ENCODE results near the gene ANKRD34A. TPM values are rescaled to one million over a fixed set of nuclear protein-coding genes. Genes with fewer than 3 reads are reported as not detected.

Gene ANKRD34A
- total and polyA plus RNA-seq, 2 of the 4 experiments (the other 2 are of a cell fraction): 0.90 to 1.9 TPM

GRCh38 chr1:145955436-145955835, 8.9 kb downstream of the ANKRD34A start:
- ATAC-seq (ENCODE audit: low read depth) (no peak), DNase-seq (no peak)
- Histone ChIP-seq H4K91ac (ENCODE audit: insufficient read depth, low read depth, low read length) (no peak overlapping the region), H3K27me3 (ENCODE audit: control insufficient read depth, insufficient read depth, low read length) (no peaks in the 10 kb centered on the region), H2BK5ac (ENCODE audit: low read depth, low read length, poor library complexity, severe bottlenecking) (no peak overlapping the region), H4K20me1 (ENCODE audit: insufficient read depth, low read length) (peaks cover 20% of the 10 kb centered on the region; the same call in 1 of the 2 replicates), H3K4ac (ENCODE audit: low read depth, low read length) (peak overlapping the region; percentile 32; the same call in 1 of the 2 replicates), H3K36me3 (ENCODE audit: control insufficient read depth, insufficient read depth, low read length) (peaks cover 6% of the 10 kb centered on the region), H2AK9ac (replicated peaks; ENCODE audit: low read depth, low read length, poor library complexity) (peak overlapping the region; percentile 7), H3K9ac (ENCODE audit: low read depth, low read length) (peak overlapping the region; percentile 10; the same call in 1 of the 2 replicates), H3K14ac (replicated peaks; ENCODE audit: low read depth, low read length) (peak overlapping the region; percentile 87), H2BK20ac (ENCODE audit: low read depth, low read length) (no peak overlapping the region), H3K18ac (ENCODE audit: low read depth, low read length) (no peak overlapping the region), H3K79me1 (ENCODE audit: low read depth in 1 of 2, low read length in 2 of 2) (peaks cover 25 to 66% of the 10 kb centered on the region in 2 experiments), H3K4me1 (ENCODE audit: control insufficient read depth, insufficient read depth, low read length) (peaks cover 2% of the 10 kb centered on the region), H3K4me2 (ENCODE audit: low read depth, low read length) (peak overlapping the region; percentile 80), H4K5ac (ENCODE audit: low read depth, low read length) (no peak overlapping the region), H2AK5ac (ENCODE audit: low read depth, low read length) (peak overlapping the region; percentile 29), H2BK15ac (ENCODE audit: low read depth, low read length) (no peak overlapping the region; the same call in 2 of the 3 replicates), H3K9me1 (ENCODE audit: insufficient read depth, low read length) (peaks cover 15% of the 10 kb centered on the region), H3K23ac (ENCODE audit: low read depth, low read length) (peak overlapping the region; percentile 76), H3K27ac (ENCODE audit: insufficient read depth, low read length) (no peak overlapping the region), H4K8ac (ENCODE audit: low read depth in 2 of 2, low read length in 2 of 2) (no peak overlapping the region), H3K9me3 (ENCODE audit: control insufficient read depth, insufficient read depth, low read length) (no peaks in the 10 kb centered on the region), H2AFZ (replicated peaks; ENCODE audit: low read length, poor library complexity) (no peak overlapping the region), H2BK120ac (ENCODE audit: low read depth, low read length) (no peak overlapping the region), H3K4me3 (ENCODE audit: insufficient read depth, low read depth, low read length) (no peak overlapping the region), H3K56ac (ENCODE audit: extremely low read depth, insufficient read depth, low read length) (no peak overlapping the region)
- BruUV-seq (replicated peaks): no TSS peak
- in situ Hi-C loops (cut with MboI; ENCODE audit: low sequenced_read_pairs) (no loop called here), dilution Hi-C loops (cut with HindIII; ENCODE audit: low sequenced_read_pairs, unreplicated experiment) (no loop called here), intact Hi-C loops (cut with micrococcal nuclease) (loop anchor here (5.0 to 10.0 kb wide), 2 partner anchors 61 to 98 kb away; partner anchors contain the start of gene PIAS3)
- WGBS, 2 experiments (ENCODE audit: extremely low coverage in 2 of 2, insufficient read length in 1 of 2): no CpG with 5 or more reads among the region's 2 CpGs
- POLR2A ChIA-PET (ENCODE audit: unreplicated experiment): no interaction called here
- CTCF ChIA-PET: no interaction called here
- TF ChIP-seq, protein P1, sequence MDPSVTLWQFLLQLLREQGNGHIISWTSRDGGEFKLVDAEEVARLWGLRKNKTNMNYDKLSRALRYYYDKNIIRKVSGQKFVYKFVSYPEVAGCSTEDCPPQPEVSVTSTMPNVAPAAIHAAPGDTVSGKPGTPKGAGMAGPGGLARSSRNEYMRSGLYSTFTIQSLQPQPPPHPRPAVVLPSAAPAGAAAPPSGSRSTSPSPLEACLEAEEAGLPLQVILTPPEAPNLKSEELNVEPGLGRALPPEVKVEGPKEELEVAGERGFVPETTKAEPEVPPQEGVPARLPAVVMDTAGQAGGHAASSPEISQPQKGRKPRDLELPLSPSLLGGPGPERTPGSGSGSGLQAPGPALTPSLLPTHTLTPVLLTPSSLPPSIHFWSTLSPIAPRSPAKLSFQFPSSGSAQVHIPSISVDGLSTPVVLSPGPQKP (IDR thresholded peaks at IDR 0.05; ENCODE audit: borderline replicate concordance, low read depth, low read length): no peak
- TF ChIP-seq RCOR1 (IDR thresholded peaks at IDR 0.05; ENCODE audit: insufficient replicate concordance, low read length): no peak
- TF ChIP-seq MXI1 (IDR thresholded peaks at IDR 0.05; ENCODE audit: borderline replicate concordance, low read depth, low read length): no peak
- no peak for TF ChIP-seq USF2 (IDR thresholded peaks at IDR 0.05; ENCODE audit: low read depth, low read length)
- TF ChIP-seq MAFK (IDR thresholded peaks at IDR 0.05; ENCODE audit: low read depth, low read length): no peak
- no peak for TF ChIP-seq FOS (IDR thresholded peaks at IDR 0.05; ENCODE audit: low read depth, low read length)
- no peak for TF ChIP-seq CEBPB (IDR thresholded peaks at IDR 0.05; ENCODE audit: low read depth, low read length)
- TF ChIP-seq NFE2L2 (IDR thresholded peaks at IDR 0.05; ENCODE audit: low read depth, low read length): no peak
- TF ChIP-seq, protein P2, sequence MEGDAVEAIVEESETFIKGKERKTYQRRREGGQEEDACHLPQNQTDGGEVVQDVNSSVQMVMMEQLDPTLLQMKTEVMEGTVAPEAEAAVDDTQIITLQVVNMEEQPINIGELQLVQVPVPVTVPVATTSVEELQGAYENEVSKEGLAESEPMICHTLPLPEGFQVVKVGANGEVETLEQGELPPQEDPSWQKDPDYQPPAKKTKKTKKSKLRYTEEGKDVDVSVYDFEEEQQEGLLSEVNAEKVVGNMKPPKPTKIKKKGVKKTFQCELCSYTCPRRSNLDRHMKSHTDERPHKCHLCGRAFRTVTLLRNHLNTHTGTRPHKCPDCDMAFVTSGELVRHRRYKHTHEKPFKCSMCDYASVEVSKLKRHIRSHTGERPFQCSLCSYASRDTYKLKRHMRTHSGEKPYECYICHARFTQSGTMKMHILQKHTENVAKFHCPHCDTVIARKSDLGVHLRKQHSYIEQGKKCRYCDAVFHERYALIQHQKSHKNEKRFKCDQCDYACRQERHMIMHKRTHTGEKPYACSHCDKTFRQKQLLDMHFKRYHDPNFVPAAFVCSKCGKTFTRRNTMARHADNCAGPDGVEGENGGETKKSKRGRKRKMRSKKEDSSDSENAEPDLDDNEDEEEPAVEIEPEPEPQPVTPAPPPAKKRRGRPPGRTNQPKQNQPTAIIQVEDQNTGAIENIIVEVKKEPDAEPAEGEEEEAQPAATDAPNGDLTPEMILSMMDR (conservative IDR thresholded peaks at IDR 0.05; ENCODE audit: low read depth, low read length): no peak
- TF ChIP-seq MAZ (IDR thresholded peaks at IDR 0.05; ENCODE audit: borderline replicate concordance, low read depth, low read length): no peak
- no peak for TF ChIP-seq BHLHE40 (IDR thresholded peaks at IDR 0.05; ENCODE audit: low read depth, low read length)
- TF ChIP-seq RAD21 (IDR thresholded peaks at IDR 0.05; ENCODE audit: low read length): no peak
- no peak for TF ChIP-seq CHD1 (IDR thresholded peaks at IDR 0.05; ENCODE audit: low read depth, low read length)
- TF ChIP-seq SMC3 (IDR thresholded peaks at IDR 0.05; ENCODE audit: low read depth, low read length): no peak
- TF ChIP-seq RFX5 (IDR thresholded peaks at IDR 0.05; ENCODE audit: low read depth, low read length): no peak
- TF ChIP-seq POLR2A (IDR thresholded peaks at IDR 0.05; ENCODE audit: low read depth, low read length): no peak

Measured in IMR-90 (cell line).